Liver (tissue), 9 donors: ENCODE results near the gene GAGE10. TPM values are rescaled to one million over a fixed set of nuclear protein-coding genes. Genes with fewer than 3 reads are reported as not detected.

Experiments used
- DNase-seq: peaks from one replicate; pipeline ENCODE4 v3.0.0-alpha.2; 2017; ENCODE audit warnings: low spot score
- H3K27ac ChIP-seq, 2 donors: one replicate each; pipeline ENCODE4 v1.7.0; 2013; ENCODE audit warnings: inconsistent platforms in 2 of 2, low read length in 2 of 2, control low read depth in 1 of 2, low read depth in 1 of 2, mild to moderate bottlenecking in 1 of 2
- H3K27me3 ChIP-seq, 4 donors: one replicate each; pipeline versions ENCODE4 v1.6.1 to v1.7.0; 2013; ENCODE audit warnings: low read length in 3 of 4, inconsistent platforms in 1 of 4, mild to moderate bottlenecking in 1 of 4, moderate library complexity in 1 of 4; ENCODE audit not compliant: control insufficient read depth in 4 of 4, insufficient read depth in 4 of 4
- H3K36me3 ChIP-seq, 4 donors: one replicate each; pipeline versions ENCODE4 v1.6.1 to v1.7.0; 2013; ENCODE audit warnings: low read length in 3 of 4, mild to moderate bottlenecking in 3 of 4, low read depth in 1 of 4, moderate library complexity in 1 of 4; ENCODE audit not compliant: control insufficient read depth in 4 of 4, insufficient read depth in 3 of 4
- H3K4me1 ChIP-seq, 4 donors: one replicate each; pipeline versions ENCODE4 v1.6.1 to v1.7.0; 2013; ENCODE audit warnings: low read length in 3 of 4, mild to moderate bottlenecking in 3 of 4, moderate library complexity in 1 of 4; ENCODE audit not compliant: control insufficient read depth in 4 of 4, insufficient read depth in 4 of 4
- H3K4me3 ChIP-seq, 3 donors: one replicate each; pipeline versions ENCODE4 v1.6.1 to v1.7.0; 2013; ENCODE audit warnings: low read length in 3 of 3, control low read depth in 1 of 3, low read depth in 1 of 3, mild to moderate bottlenecking in 1 of 3
- H3K9ac ChIP-seq, 2 donors: one replicate each; pipeline ENCODE4 v1.7.0; 2013; ENCODE audit warnings: low read length in 2 of 2, mild to moderate bottlenecking in 2 of 2, moderate library complexity in 2 of 2, control low read depth in 1 of 2, low read depth in 1 of 2
- H3K9me3 ChIP-seq, 4 donors: one replicate each; pipeline versions ENCODE4 v1.6.1 to v1.7.0; 2013; ENCODE audit warnings: low read length in 3 of 4; ENCODE audit not compliant: control insufficient read depth in 4 of 4
- ATF3 ChIP-seq: IDR thresholded peaks from 2 replicates; pipeline ENCODE4 v1.6.1; 2016; ENCODE audit warnings: antibody characterized with exemption
- CTCF ChIP-seq: fragments of 150-350 bp; IDR thresholded peaks from 2 replicates; pipeline ENCODE4 v1.5.1; 2017; ENCODE audit warnings: improper control_type of control experiment, low read depth, low read length; ENCODE audit not compliant: missing input control
- FOXA1 ChIP-seq: IDR thresholded peaks from 2 replicates; pipeline ENCODE4 v1.6.1; 2016; ENCODE audit warnings: antibody characterized with exemption
- FOXA2 ChIP-seq: IDR thresholded peaks from 2 replicates; pipeline ENCODE4 v1.6.1; 2016; ENCODE audit warnings: antibody characterized with exemption
- GABPA ChIP-seq, 2 donors: IDR thresholded peaks in 1 of 2; conservative IDR thresholded peaks in 1 of 2; 2 replicates each; pipeline ENCODE4 v1.6.1; 2016; ENCODE audit warnings: antibody characterized with exemption in 2 of 2, mild to moderate bottlenecking in 1 of 2, moderate library complexity in 1 of 2
- HNF4A ChIP-seq, 2 donors: conservative IDR thresholded peaks; 2 replicates each; pipeline ENCODE4 v1.6.1; 2016; ENCODE audit warnings: antibody characterized with exemption in 2 of 2, mild to moderate bottlenecking in 2 of 2
- HNF4G ChIP-seq: IDR thresholded peaks from 2 replicates; pipeline ENCODE4 v1.6.1; 2016; ENCODE audit warnings: antibody characterized with exemption
- JUND ChIP-seq, 2 donors: IDR thresholded peaks; 2 replicates each; pipeline ENCODE4 v1.6.1; 2016; ENCODE audit warnings: antibody characterized with exemption in 2 of 2
- MAX ChIP-seq: IDR thresholded peaks from 2 replicates; pipeline ENCODE4 v1.6.1; 2016; ENCODE audit warnings: antibody characterized with exemption
- NR2F2 ChIP-seq: IDR thresholded peaks from 2 replicates; pipeline ENCODE4 v1.6.1; 2016; ENCODE audit warnings: antibody characterized with exemption
- RAD21 ChIP-seq, 2 donors: IDR thresholded peaks; 2 replicates each; pipeline ENCODE4 v1.6.1; 2016; ENCODE audit warnings: antibody characterized with exemption in 2 of 2, mild to moderate bottlenecking in 2 of 2
- REST ChIP-seq: IDR thresholded peaks from 2 replicates; pipeline ENCODE4 v1.6.1; 2016; ENCODE audit warnings: antibody characterized with exemption, mild to moderate bottlenecking
- RXRA ChIP-seq, 2 donors: IDR thresholded peaks; 2 replicates each; pipeline ENCODE4 v1.6.1; 2017 to 2018; ENCODE audit warnings: antibody characterized with exemption in 2 of 2, mild to moderate bottlenecking in 1 of 2
- SP1 ChIP-seq: IDR thresholded peaks from 2 replicates; pipeline ENCODE4 v1.6.1; 2018; ENCODE audit warnings: antibody characterized with exemption, mild to moderate bottlenecking
- TAF1 ChIP-seq: conservative IDR thresholded peaks from 2 replicates; pipeline ENCODE4 v1.6.1; 2016; ENCODE audit warnings: antibody characterized with exemption, mild to moderate bottlenecking
- YY1 ChIP-seq: IDR thresholded peaks from 2 replicates; pipeline ENCODE4 v1.6.1; 2016; ENCODE audit warnings: antibody characterized with exemption, mild to moderate bottlenecking
- WGBS: extraction: QIAGEN DNeasy Blood & Tissue Kit; methylation state at CpG from one replicate; pipeline ENCODE4 v1.1.7; 2013; 5-methylcytosine and 5-hydroxymethylcytosine counted together
- polyA plus RNA-seq, 2 donors: library from polyadenylated mRNA; stranded (reverse) in 1 of 2; unstranded in 1 of 2; fragments of 200-250 nt in 1 of 2; fragments of >200 nt in 1 of 2; fragmentation: Nextera tagmentation in 1 of 2; extraction: Ambion mirVana in 1 of 2; gene quantifications; one replicate each; pipeline versions ENCODE4 v1.2.1 to v1.2.3, GENCODE V29; 2013 to 2015
- total RNA-seq, 2 donors: library from RNA; depleted of rRNA; stranded (reverse); fragments of >200 nt; gene quantifications; one replicate each; pipeline ENCODE4 v1.2.3, GENCODE V29; 2014
- donor health status: healthy.
- donor health status: healthy.
- donor health status: healthy.
- donor health status: healthy.
- donor health status: healthy.

Gene GAGE10
- total and polyA plus RNA-seq, 4 donors: not detected

- H3K27me3 ChIP-seq: no peaks in the 10 kb centered on the region
- H3K27ac ChIP-seq: no peak overlapping the region
- no peak overlapping the region for H3K9ac ChIP-seq
- no peak overlapping the region for H3K4me3 ChIP-seq
- DNase-seq: no peak
- WGBS: 65% methylated on average over 10 of the region's 10 CpGs
- H3K4me1 ChIP-seq: peaks cover 0 to 22% (median 16%) of the 10 kb centered on the region in 4 donors
- no peak for TF ChIP-seq YY1
- no peak for TF ChIP-seq SP1
- no peak for TF ChIP-seq RAD21 (IDR thresholded peaks at IDR 0.05)
- no peak for TF ChIP-seq TAF1
- no peak for TF ChIP-seq HNF4A (conservative IDR thresholded peaks at IDR 0.05)
- TF ChIP-seq NR2F2: no peak
- TF ChIP-seq GABPA (IDR thresholded peaks at IDR 0.05 in 1 of 2, conservative IDR thresholded peaks at IDR 0.05 in 1 of 2): no peak
- TF ChIP-seq RXRA (IDR thresholded peaks at IDR 0.05): no peak
- TF ChIP-seq REST: no peak
- TF ChIP-seq HNF4G: no peak
- TF ChIP-seq FOXA2: no peak
- no peak for TF ChIP-seq CTCF
- no peaks in the 10 kb centered on the region for H3K9me3 ChIP-seq
- H3K36me3 ChIP-seq: no peaks in the 10 kb centered on the region
Measured at GRCh38 chrX:49263631-49264030, 39.8 kb upstream of the GAGE10 start.

GRCh38 chrX:49264460-49264859 is 39.0 kb upstream of the GAGE10 start, which contains the start of gene FOXP3:
Gene FOXP3, minus strand, starts transcription at chrX:49264710. Its CDS starts 6,205 bp downstream, at chrX:49258505.
- DNase-seq: no peak
- Histone ChIP-seq H3K27me3 (no peaks in the 10 kb centered on the region), H3K4me1 (peaks cover 0 to 19% (median 12%) of the 10 kb centered on the region in 4 donors), H3K27ac (no peak within 1 kb of the TSS), H3K4me3 (no peak within 1 kb of the TSS), H3K36me3 (no peaks in the 10 kb centered on the region), H3K9ac (no peak within 1 kb of the TSS), H3K9me3 (no peaks in the 10 kb centered on the region)
- WGBS: 86% methylated on average over 11 of the region's 11 CpGs
- no peak for TF ChIP-seq FOXA2
- TF ChIP-seq SP1: no peak
- no peak for TF ChIP-seq RAD21 (IDR thresholded peaks at IDR 0.05)
- no peak for TF ChIP-seq GABPA (IDR thresholded peaks at IDR 0.05 in 1 of 2, conservative IDR thresholded peaks at IDR 0.05 in 1 of 2)
- TF ChIP-seq FOXA1: no peak
- TF ChIP-seq TAF1: no peak
- no peak for TF ChIP-seq HNF4G
- TF ChIP-seq ATF3: no peak
- TF ChIP-seq JUND (IDR thresholded peaks at IDR 0.05): no peak
- TF ChIP-seq MAX: no peak
